Neural progenitor cell (in vitro differentiated cells): ENCODE data around the gene KRT15. TPM values are rescaled to one million over a fixed set of nuclear protein-coding genes. Genes with fewer than 3 reads are reported as not detected.

Experiments used
- DNase-seq: peaks from one replicate; pipeline ENCODE4 v3.0.0-alpha.2; 2016; ENCODE audit warnings: low spot score
- H2AFZ ChIP-seq: fragments of 200-600 bp; sonication (generic); replicated peaks from 2 replicates; pipeline ENCODE4 v1.6.1; 2016; ENCODE audit warnings: antibody characterized with exemption
- H3F3A ChIP-seq: fragments of 200-600 bp; sonication (generic); 2 replicates; pipeline ENCODE4 v1.6.1; 2016; ENCODE audit warnings: antibody characterized with exemption, low read depth
- H3K27ac ChIP-seq: fragments of 200-600 bp; sonication (generic); 2 replicates; pipeline ENCODE4 v1.5.1; 2016; ENCODE audit warnings: mild to moderate bottlenecking
- H3K27me3 ChIP-seq: fragments of 200-600 bp; sonication (generic); 2 replicates; pipeline ENCODE4 v1.6.1; 2016; ENCODE audit warnings: mild to moderate bottlenecking, moderate library complexity
- H3K36me3 ChIP-seq: fragments of 200-600 bp; sonication (generic); 2 replicates; pipeline ENCODE4 v1.5.1; 2016
- H3K4me1 ChIP-seq: fragments of 200-600 bp; sonication (generic); 2 replicates; pipeline ENCODE4 v1.6.1; 2016; ENCODE audit warnings: mixed run types
- H3K4me2 ChIP-seq: fragments of 200-600 bp; sonication (generic); 2 replicates; pipeline ENCODE4 v1.6.1; 2016
- H3K4me3 ChIP-seq: fragments of 200-600 bp; sonication (generic); 2 replicates; pipeline ENCODE4 v1.5.1; 2016
- H3K79me2 ChIP-seq: fragments of 200-600 bp; sonication (generic); 2 replicates; pipeline ENCODE4 v1.6.1; 2016; ENCODE audit warnings: low read depth
- H3K9ac ChIP-seq: fragments of 200-600 bp; sonication (generic); 2 replicates; pipeline ENCODE4 v1.6.1; 2016
- H3K9me3 ChIP-seq: fragments of 200-600 bp; sonication (generic); 2 replicates; pipeline ENCODE4 v1.5.1; 2016; ENCODE audit warnings: low read depth
- H4K20me1 ChIP-seq: fragments of 200-600 bp; sonication (generic); 2 replicates; pipeline ENCODE4 v1.6.1; 2016; ENCODE audit warnings: low read depth
- H3K27ac Mint-ChIP-seq: 3 replicates; pipeline ENCODE4 v1.8.0; 2021; ENCODE audit warnings: mixed read lengths
- H3K27me3 Mint-ChIP-seq: 2 replicates; pipeline ENCODE4 v1.8.0; 2022; ENCODE audit warnings: low read depth, mild to moderate bottlenecking, inconsistent platforms, moderate library complexity, mixed read lengths; ENCODE audit not compliant: insufficient read depth
- H3K36me3 Mint-ChIP-seq: 3 replicates; pipeline ENCODE4 v1.8.0; 2021; ENCODE audit warnings: mixed read lengths
- H3K4me1 Mint-ChIP-seq: 3 replicates; pipeline ENCODE4 v1.8.0; 2021; ENCODE audit warnings: mixed read lengths
- H3K4me3 Mint-ChIP-seq: 3 replicates; pipeline ENCODE4 v1.8.0; 2021; ENCODE audit warnings: mild to moderate bottlenecking, moderate library complexity, mixed read lengths
- H3K9me3 Mint-ChIP-seq: 3 replicates; pipeline ENCODE4 v1.8.0; 2020; ENCODE audit warnings: mixed read lengths
- EZH2 ChIP-seq: fragments of 200-600 bp; sonication (generic); IDR thresholded peaks from 2 replicates; pipeline ENCODE4 v1.6.1; 2017; ENCODE audit warnings: antibody characterized with exemption, mild to moderate bottlenecking, moderate library complexity
- EZH2phosphoT487 ChIP-seq: fragments of 200-600 bp; sonication (generic); IDR thresholded peaks from 2 replicates; pipeline ENCODE4 v1.6.1; 2017; ENCODE audit warnings: antibody characterized with exemption
- total RNA-seq: library from RNA; depleted of rRNA; stranded (reverse); fragments of >200 nt; gene quantifications from 2 replicates; pipeline ENCODE4 v1.2.3, GENCODE V29; 2015; ENCODE audit warnings: low replicate concordance
- TF ChIP-seq, protein P1 (sequence below): fragments of 200-600 bp; sonication (generic); IDR thresholded peaks from 2 replicates; pipeline ENCODE4 v1.5.1; 2017; ENCODE audit warnings: antibody characterized with exemption, mild to moderate bottlenecking

The KRT15 gene
- total RNA-seq, 1 donor from 2014 or later = not detected

DNA sequence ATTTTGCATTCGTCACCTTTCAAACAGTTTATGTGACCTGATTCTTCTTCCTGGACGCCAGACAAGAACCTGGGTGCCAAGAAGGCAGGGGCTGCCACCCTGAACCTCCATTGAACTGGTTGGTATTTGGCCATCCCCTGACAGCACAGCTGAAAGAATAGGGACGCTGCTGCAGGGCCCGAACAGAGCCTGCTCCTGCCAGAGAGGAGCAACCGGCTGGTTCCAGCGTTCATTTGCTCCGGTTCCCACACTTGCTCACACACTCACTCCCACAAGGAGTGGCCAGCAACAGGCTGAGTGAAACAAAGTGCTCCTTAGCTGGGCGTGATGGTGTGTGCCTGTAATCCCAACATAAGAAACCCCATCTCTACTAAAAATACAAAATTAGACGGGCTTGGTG, 38.2 kb upstream of the KRT15 start:
- DNase-seq = no peak
- Mint-ChIP-seq H3K4me1 (peaks cover 20% of the 10 kb centered on the region), H3K4me3 (no peak overlapping the region), H3K9me3 (no peaks in the 10 kb centered on the region), H3K27me3 (peaks cover 4% of the 10 kb centered on the region), H3K27ac (no peak overlapping the region), H3K36me3 (no peaks in the 10 kb centered on the region)
- Histone ChIP-seq H4K20me1 (no peaks in the 10 kb centered on the region), H3K36me3 (no peaks in the 10 kb centered on the region), H3K79me2 (no peaks in the 10 kb centered on the region), H2AFZ (no peak overlapping the region), H3K4me3 (no peak overlapping the region), H3K27ac (no peak overlapping the region), H3K9me3 (no peaks in the 10 kb centered on the region), H3K9ac (no peak overlapping the region), H3F3A (no peaks in the 10 kb centered on the region), H3K27me3 (no peaks in the 10 kb centered on the region), H3K4me1 (no peaks in the 10 kb centered on the region), H3K4me2 (no peak overlapping the region)
- TF ChIP-seq, protein P1, sequence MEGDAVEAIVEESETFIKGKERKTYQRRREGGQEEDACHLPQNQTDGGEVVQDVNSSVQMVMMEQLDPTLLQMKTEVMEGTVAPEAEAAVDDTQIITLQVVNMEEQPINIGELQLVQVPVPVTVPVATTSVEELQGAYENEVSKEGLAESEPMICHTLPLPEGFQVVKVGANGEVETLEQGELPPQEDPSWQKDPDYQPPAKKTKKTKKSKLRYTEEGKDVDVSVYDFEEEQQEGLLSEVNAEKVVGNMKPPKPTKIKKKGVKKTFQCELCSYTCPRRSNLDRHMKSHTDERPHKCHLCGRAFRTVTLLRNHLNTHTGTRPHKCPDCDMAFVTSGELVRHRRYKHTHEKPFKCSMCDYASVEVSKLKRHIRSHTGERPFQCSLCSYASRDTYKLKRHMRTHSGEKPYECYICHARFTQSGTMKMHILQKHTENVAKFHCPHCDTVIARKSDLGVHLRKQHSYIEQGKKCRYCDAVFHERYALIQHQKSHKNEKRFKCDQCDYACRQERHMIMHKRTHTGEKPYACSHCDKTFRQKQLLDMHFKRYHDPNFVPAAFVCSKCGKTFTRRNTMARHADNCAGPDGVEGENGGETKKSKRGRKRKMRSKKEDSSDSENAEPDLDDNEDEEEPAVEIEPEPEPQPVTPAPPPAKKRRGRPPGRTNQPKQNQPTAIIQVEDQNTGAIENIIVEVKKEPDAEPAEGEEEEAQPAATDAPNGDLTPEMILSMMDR = no peak
- no peak for TF ChIP-seq EZH2
- no peak for TF ChIP-seq EZH2phosphoT487

DNA sequence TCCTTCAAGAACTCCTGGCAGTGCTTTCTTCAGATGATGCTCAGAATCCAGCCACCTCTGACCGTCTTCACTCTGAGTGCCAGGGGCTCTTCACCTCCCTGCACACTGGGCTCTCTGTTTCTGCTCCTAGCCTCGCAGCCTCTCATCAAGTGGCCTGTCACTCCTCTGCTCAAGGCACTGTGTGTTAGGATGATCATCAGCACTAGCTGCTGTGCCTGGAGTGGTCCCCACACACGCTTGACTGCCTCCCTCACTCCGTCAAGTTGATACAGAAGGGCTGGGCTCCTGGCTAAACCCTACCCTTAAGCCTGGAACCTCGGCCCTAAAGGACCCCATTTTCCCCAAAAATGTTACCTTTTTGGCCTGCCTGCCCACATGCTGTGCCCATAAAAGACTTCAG, 37.6 kb upstream of the KRT15 start:
- no peak overlapping the region for H3K27ac ChIP-seq
- Mint-ChIP-seq H3K4me1 (peaks cover 17% of the 10 kb centered on the region), H3K27ac (peak overlapping the region; percentile 9), H3K4me3 (no peak overlapping the region), H3K36me3 (no peaks in the 10 kb centered on the region), H3K9me3 (no peaks in the 10 kb centered on the region), H3K27me3 (peaks cover 2% of the 10 kb centered on the region)
- H4K20me1 ChIP-seq = no peaks in the 10 kb centered on the region
- no peak overlapping the region for H3K4me2 ChIP-seq
- H2AFZ ChIP-seq = peak overlapping the region; percentile 57
- H3K4me3 ChIP-seq = no peak overlapping the region
- no peaks in the 10 kb centered on the region for H3K79me2 ChIP-seq
- H3K36me3 ChIP-seq = no peaks in the 10 kb centered on the region
- no peaks in the 10 kb centered on the region for H3K4me1 ChIP-seq
- DNase-seq = no peak
- H3K27me3 ChIP-seq = no peaks in the 10 kb centered on the region
- H3K9ac ChIP-seq = no peak overlapping the region
- TF ChIP-seq, protein P1 = no peak
- TF ChIP-seq EZH2phosphoT487 (no peak), EZH2 (no peak)
- H3K9me3 ChIP-seq = no peaks in the 10 kb centered on the region
- H3F3A ChIP-seq = no peaks in the 10 kb centered on the region

DNA sequence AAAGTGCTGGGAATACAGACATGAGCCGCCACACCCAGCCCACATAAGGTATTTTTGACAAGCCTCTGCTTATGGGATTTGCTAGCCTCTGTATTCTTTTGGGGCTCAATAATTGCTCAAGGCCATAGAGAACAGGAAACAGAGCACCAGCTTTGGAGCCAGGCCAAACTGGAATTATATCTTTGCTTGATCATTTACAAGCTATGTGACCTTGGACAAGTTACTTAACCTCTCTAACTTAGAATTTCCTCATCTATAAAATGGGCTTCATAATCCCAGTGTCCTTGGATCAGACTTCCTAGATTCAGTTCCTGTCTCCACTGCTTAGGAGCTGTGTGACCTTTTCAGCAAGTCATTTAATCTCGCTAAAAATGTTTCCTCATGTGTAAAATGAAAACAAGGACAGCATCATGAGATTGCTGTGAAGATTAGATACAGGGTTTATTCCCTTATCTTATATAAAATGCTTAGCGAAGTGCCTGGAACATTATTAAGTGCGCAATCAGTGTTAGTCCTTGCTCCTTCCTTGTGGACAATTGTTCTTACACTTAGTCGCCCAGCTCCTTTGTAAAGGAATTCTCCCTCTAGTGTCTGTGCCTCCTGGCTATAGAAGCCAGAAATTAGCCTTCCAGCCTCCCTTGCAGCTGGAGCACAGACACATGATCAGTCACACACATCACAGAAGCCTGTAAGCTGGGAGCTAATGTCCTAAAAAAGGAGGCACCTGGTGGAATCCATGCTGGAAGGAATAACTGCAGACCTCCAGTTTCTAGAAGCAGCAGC, 36.6 kb upstream of the KRT15 start:
- Histone ChIP-seq H3K9me3 (no peaks in the 10 kb centered on the region), H3K79me2 (no peaks in the 10 kb centered on the region), H3K27ac (no peak overlapping the region), H3F3A (no peaks in the 10 kb centered on the region), H4K20me1 (no peaks in the 10 kb centered on the region), H3K27me3 (no peaks in the 10 kb centered on the region), H3K4me2 (no peak overlapping the region), H2AFZ (no peak overlapping the region), H3K4me1 (no peaks in the 10 kb centered on the region), H3K36me3 (no peaks in the 10 kb centered on the region), H3K4me3 (no peak overlapping the region), H3K9ac (no peak overlapping the region)
- Mint-ChIP-seq H3K9me3 (no peaks in the 10 kb centered on the region), H3K4me3 (no peak overlapping the region), H3K36me3 (no peaks in the 10 kb centered on the region), H3K4me1 (peaks cover 12% of the 10 kb centered on the region), H3K27me3 (peaks cover 2% of the 10 kb centered on the region), H3K27ac (no peak overlapping the region)
- DNase-seq = peak; percentile 37
- no peak for TF ChIP-seq EZH2phosphoT487
- TF ChIP-seq, protein P1 = peak; percentile 9
